ENCODE results near the gene PCDH9. TPM values are rescaled to one million over a fixed set of nuclear protein-coding genes. Genes with fewer than 3 reads are reported as not detected.

Gene PCDH9
- total RNA-seq, 1 donor from 2014 or later: 10.4 TPM

DNA sequence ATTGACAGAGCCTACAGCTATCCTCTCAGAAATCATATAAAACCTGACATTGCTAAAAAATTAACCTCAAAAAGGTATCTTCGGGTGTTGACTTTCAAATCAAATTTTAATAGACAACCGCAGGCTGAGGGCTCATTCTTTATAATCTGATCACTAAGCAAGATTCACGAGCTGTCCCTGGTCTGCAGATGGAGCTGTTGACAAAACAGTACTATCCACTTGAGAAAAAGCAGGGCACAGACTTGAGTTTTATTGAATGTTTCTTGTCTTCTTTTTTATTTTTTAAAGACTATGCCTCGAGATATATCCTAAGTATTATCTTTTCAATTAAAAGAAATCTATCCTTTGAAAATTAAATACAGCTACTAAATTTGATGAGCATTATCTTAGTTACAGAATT, 540.5 kb downstream of the PCDH9 start:
- no peak for FAIRE-seq
- Mint-ChIP-seq H3K4me1 (ENCODE audit: low read depth, unreplicated experiment) (peaks cover 7% of the 10 kb centered on the region), H3K4me3 (ENCODE audit: unreplicated experiment) (no peak overlapping the region), H3K9me3 (ENCODE audit: unreplicated experiment) (peaks cover 9% of the 10 kb centered on the region), H3K27ac (ENCODE audit: unreplicated experiment) (no peak overlapping the region), H3K27me3 (ENCODE audit: low read depth, unreplicated experiment) (no peaks in the 10 kb centered on the region), H3K36me3 (ENCODE audit: low read depth, unreplicated experiment) (peaks cover 2% of the 10 kb centered on the region)
- Histone ChIP-seq H4K20me1 (ENCODE audit: insufficient read depth, low read length) (no peaks in the 10 kb centered on the region), H3K36me3 (ENCODE audit: insufficient read depth, low read length) (no peaks in the 10 kb centered on the region), H3K27ac (ENCODE audit: low read depth, low read length) (no peak overlapping the region), H3K9me3 (ENCODE audit: insufficient read depth, low read depth, low read length) (peaks cover 5% of the 10 kb centered on the region), H3K79me2 (ENCODE audit: insufficient read depth, low read length) (no peaks in the 10 kb centered on the region), H2AFZ (ENCODE audit: low read depth, low read length) (no peak overlapping the region), H3K4me3 (ENCODE audit: insufficient read depth, low read depth, low read length) (no peak overlapping the region), H3K9ac (ENCODE audit: low read length) (no peak overlapping the region), H3K27me3 (ENCODE audit: insufficient read depth, low read length) (no peaks in the 10 kb centered on the region), H3K4me2 (ENCODE audit: low read length) (no peak overlapping the region), H3K4me1 (ENCODE audit: insufficient read depth, low read length) (no peaks in the 10 kb centered on the region)
- DNase-seq (ENCODE audit: low read depth): peak; percentile 12
- no peak for TF ChIP-seq EZH2 (IDR thresholded peaks at IDR 0.05; ENCODE audit: insufficient read depth, low read length)
- TF ChIP-seq, protein P1, sequence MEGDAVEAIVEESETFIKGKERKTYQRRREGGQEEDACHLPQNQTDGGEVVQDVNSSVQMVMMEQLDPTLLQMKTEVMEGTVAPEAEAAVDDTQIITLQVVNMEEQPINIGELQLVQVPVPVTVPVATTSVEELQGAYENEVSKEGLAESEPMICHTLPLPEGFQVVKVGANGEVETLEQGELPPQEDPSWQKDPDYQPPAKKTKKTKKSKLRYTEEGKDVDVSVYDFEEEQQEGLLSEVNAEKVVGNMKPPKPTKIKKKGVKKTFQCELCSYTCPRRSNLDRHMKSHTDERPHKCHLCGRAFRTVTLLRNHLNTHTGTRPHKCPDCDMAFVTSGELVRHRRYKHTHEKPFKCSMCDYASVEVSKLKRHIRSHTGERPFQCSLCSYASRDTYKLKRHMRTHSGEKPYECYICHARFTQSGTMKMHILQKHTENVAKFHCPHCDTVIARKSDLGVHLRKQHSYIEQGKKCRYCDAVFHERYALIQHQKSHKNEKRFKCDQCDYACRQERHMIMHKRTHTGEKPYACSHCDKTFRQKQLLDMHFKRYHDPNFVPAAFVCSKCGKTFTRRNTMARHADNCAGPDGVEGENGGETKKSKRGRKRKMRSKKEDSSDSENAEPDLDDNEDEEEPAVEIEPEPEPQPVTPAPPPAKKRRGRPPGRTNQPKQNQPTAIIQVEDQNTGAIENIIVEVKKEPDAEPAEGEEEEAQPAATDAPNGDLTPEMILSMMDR (IDR thresholded peaks at IDR 0.05; ENCODE audit: insufficient read depth, low read depth, low read length): no peak

DNA sequence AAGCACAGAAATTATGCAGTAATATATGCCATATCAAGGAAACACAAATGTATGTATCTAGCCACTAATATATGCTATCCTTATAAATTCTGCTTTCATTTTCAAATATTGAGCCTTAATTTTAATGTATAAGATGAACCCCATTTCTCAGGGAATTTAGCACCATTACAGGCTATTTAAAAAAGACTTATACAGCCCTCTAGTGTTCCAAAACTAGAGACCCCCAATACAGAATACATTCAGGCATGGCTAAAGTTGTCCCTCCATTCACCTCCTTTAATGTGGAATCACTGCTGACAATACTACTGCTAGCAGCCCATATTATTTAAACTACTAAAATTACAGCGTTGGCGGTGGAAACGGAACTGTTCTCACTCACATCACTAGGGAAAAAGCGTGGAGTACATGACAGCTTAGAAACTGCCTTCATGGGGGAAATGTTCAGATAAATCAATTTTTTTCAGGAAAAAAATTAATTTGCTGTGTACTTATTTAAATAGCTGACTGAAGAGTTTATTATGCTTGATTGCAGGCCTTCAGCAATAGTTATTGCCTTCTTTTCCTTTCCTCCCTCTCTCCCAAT, 541.0 kb downstream of the PCDH9 start:
- DNase-seq (ENCODE audit: low read depth) (no peak), FAIRE-seq (no peak)
- H3K4me2 ChIP-seq (ENCODE audit: low read length): no peak overlapping the region
- no peak overlapping the region for H2AFZ ChIP-seq (ENCODE audit: low read depth, low read length)
- H3K9ac ChIP-seq (ENCODE audit: low read length): no peak overlapping the region
- no peak overlapping the region for H3K4me3 Mint-ChIP-seq (ENCODE audit: unreplicated experiment)
- peaks cover 10% of the 10 kb centered on the region for H3K9me3 Mint-ChIP-seq (ENCODE audit: unreplicated experiment)
- H3K27ac ChIP-seq (ENCODE audit: low read depth, low read length): no peak overlapping the region
- H3K36me3 ChIP-seq (ENCODE audit: insufficient read depth, low read length): no peaks in the 10 kb centered on the region
- H4K20me1 ChIP-seq (ENCODE audit: insufficient read depth, low read length): no peaks in the 10 kb centered on the region
- peaks cover 7% of the 10 kb centered on the region for H3K4me1 Mint-ChIP-seq (ENCODE audit: low read depth, unreplicated experiment)
- H3K27me3 ChIP-seq (ENCODE audit: insufficient read depth, low read length): no peaks in the 10 kb centered on the region
- no peaks in the 10 kb centered on the region for H3K79me2 ChIP-seq (ENCODE audit: insufficient read depth, low read length)
- H3K36me3 Mint-ChIP-seq (ENCODE audit: low read depth, unreplicated experiment): peaks cover 2% of the 10 kb centered on the region
- H3K9me3 ChIP-seq (ENCODE audit: insufficient read depth, low read depth, low read length): peaks cover 5% of the 10 kb centered on the region
- no peak overlapping the region for H3K27ac Mint-ChIP-seq (ENCODE audit: unreplicated experiment)
- no peaks in the 10 kb centered on the region for H3K27me3 Mint-ChIP-seq (ENCODE audit: low read depth, unreplicated experiment)
- TF ChIP-seq, protein P1 (IDR thresholded peaks at IDR 0.05; ENCODE audit: insufficient read depth, low read depth, low read length): peak; percentile 29
- TF ChIP-seq EZH2 (IDR thresholded peaks at IDR 0.05; ENCODE audit: insufficient read depth, low read length): no peak
- H3K4me3 ChIP-seq (ENCODE audit: insufficient read depth, low read depth, low read length): no peak overlapping the region
- no peaks in the 10 kb centered on the region for H3K4me1 ChIP-seq (ENCODE audit: insufficient read depth, low read length)

DNA sequence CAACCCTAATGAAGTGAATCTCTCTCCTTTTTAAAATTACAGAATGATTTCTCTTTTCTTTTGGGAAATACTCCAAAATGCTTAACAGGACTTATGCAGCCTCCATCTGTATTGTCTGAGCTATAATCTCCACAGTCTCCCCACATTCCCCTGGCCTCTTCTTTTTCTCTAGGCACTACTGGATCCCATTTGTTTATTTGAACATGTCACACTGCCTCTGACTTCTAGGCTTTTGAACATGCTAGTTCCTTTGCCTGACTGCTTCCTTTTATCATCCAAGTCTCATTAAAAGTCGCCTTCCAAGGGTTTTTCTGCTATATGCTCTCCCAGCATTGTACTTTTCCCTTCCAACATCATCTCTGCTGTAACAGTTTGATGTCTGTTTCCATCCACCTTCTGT, 548.7 kb downstream of the PCDH9 start:
- Histone ChIP-seq H3K4me1 (ENCODE audit: insufficient read depth, low read length) (no peaks in the 10 kb centered on the region), H3K4me3 (ENCODE audit: insufficient read depth, low read depth, low read length) (no peak overlapping the region), H3K27me3 (ENCODE audit: insufficient read depth, low read length) (no peaks in the 10 kb centered on the region), H3K9ac (ENCODE audit: low read length) (no peak overlapping the region), H3K9me3 (ENCODE audit: insufficient read depth, low read depth, low read length) (peaks cover 5% of the 10 kb centered on the region), H3K4me2 (ENCODE audit: low read length) (no peak overlapping the region), H3K27ac (ENCODE audit: low read depth, low read length) (no peak overlapping the region), H2AFZ (ENCODE audit: low read depth, low read length) (no peak overlapping the region), H3K36me3 (ENCODE audit: insufficient read depth, low read length) (no peaks in the 10 kb centered on the region), H4K20me1 (ENCODE audit: insufficient read depth, low read length) (no peaks in the 10 kb centered on the region), H3K79me2 (ENCODE audit: insufficient read depth, low read length) (no peaks in the 10 kb centered on the region)
- H3K27ac Mint-ChIP-seq (ENCODE audit: unreplicated experiment): no peak overlapping the region
- no peak for TF ChIP-seq EZH2 (IDR thresholded peaks at IDR 0.05; ENCODE audit: insufficient read depth, low read length)
- TF ChIP-seq, protein P1 (IDR thresholded peaks at IDR 0.05; ENCODE audit: insufficient read depth, low read depth, low read length): no peak
- DNase-seq (ENCODE audit: low read depth): no peak
- FAIRE-seq: no peak
- H3K36me3 Mint-ChIP-seq (ENCODE audit: low read depth, unreplicated experiment): peaks cover 2% of the 10 kb centered on the region
- peaks cover 10% of the 10 kb centered on the region for H3K9me3 Mint-ChIP-seq (ENCODE audit: unreplicated experiment)
- no peaks in the 10 kb centered on the region for H3K27me3 Mint-ChIP-seq (ENCODE audit: low read depth, unreplicated experiment)
- H3K4me3 Mint-ChIP-seq (ENCODE audit: unreplicated experiment): no peak overlapping the region
- H3K4me1 Mint-ChIP-seq (ENCODE audit: low read depth, unreplicated experiment): no peaks in the 10 kb centered on the region

Measured in astrocyte (in vitro differentiated cells and primary cell).